Kidney tubule cell (primary cell): ENCODE results near the gene TRUB2.
A peak's percentile ranks its signal among the peaks of the same experiment; 100 is the strongest.

Experiments used
- DNase-seq: peaks from one replicate; pipeline ENCODE4 v3.0.0-alpha.2; 2018; ENCODE audit warnings: low spot score

Gene TRUB2

GRCh38 chr9:128322404-128323211, at the start of gene TRUB2, which contains the start of gene COQ4:
TRUB2 (minus strand) TSS chr9:128322447; CDS start chr9:128322408, 39 bp downstream.
COQ4 (plus strand) TSS chr9:128322839; CDS start chr9:128322859, 20 bp downstream.
- DNase-seq, result peak; percentile 94

GRCh38 chr9:128371630-128372117, 49.4 kb upstream of the TRUB2 start:
- DNase-seq, result peak; percentile 25

DNA sequence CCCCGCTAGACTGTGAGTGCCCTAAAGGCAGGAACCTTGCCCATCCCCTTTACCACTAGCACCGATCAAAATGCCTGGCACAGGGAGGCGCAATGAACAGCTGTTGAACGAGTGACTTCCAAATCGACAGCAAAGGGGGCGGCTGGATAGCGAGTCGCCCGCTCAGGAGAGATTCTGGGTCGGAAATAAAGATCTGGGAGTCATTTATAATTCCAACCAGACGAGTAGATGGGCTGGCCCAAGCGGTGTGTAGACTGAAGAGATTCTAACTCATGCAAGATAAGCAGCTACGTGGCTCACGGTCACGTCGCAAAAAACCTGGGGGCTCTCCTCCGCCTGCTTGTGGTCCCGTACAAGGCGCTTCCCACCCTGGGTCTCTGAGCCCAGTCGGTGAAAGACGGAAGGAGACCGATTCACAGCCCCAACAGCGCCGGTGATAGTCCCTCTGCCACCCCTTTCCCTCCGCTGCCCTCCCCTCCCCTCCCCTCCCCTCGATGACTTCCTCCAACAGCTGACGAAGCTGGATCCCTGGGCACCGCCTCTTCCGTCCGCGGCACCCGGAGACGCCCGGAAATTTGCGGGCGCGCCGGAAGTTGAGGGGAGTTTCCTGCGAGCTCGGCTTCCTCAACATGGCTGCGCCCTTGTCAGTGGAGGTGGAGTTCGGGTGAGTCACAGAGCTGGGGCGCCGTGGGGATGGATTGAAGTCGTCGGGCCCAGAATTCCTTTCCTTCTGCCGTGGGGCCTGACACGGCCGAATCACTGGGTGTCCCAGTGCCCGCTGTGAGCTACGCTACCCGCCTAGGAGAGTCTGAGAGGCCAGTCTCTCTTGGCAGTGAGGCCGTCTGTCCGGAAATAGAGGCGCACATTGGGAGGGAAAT, 48.7 kb upstream of the TRUB2 start, which contains the start of gene URM1:
URM1 (plus strand) TSS at position 623 of the 878 bp plus-strand sequence; CDS start at position 630, 7 bp downstream.
- peak; percentile 98 for DNase-seq

DNA sequence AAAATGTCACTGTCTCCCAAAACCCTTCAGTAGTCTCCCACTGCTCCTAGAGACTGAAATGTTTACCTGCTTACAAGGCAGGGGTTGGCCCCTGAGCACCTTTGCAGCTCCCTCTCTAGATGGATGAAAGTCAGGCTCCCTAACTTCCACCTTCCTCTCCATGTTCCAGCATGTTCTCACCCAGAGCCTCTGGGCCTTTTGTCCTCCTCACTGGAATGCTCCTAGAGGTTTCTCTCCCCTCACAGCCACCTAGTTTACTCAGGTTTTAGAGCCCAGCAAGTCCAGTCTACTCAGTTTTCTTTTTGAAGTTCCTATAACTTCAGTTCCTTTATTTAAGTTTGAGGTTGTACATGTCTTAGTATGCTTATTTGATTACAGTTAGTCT, 48.1 kb upstream of the TRUB2 start:
- DNase-seq, result no peak

GRCh38 chr9:128369024-128369706, 46.9 kb upstream of the TRUB2 start:
- DNase-seq, result no peak

DNA sequence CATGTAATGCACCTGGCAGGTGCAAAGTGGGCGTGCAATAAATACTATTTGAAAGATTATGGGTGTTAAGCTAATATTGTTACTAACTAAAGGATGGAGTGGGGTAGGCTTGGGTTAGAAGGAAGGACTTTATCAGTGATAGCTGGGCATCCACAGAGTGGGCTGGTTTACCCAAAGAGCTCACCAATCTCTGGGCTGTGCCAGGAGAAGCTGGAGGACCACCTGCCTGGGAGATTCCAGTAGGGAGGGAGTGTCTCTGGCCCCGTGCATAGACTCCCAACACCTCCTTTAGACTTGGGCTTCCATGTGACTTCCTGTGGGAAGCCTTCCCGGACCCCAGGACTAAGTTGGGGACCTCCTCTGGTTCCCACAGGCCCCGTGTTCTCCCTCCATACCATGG, 43.3 kb upstream of the TRUB2 start:
- no peak for DNase-seq

DNA sequence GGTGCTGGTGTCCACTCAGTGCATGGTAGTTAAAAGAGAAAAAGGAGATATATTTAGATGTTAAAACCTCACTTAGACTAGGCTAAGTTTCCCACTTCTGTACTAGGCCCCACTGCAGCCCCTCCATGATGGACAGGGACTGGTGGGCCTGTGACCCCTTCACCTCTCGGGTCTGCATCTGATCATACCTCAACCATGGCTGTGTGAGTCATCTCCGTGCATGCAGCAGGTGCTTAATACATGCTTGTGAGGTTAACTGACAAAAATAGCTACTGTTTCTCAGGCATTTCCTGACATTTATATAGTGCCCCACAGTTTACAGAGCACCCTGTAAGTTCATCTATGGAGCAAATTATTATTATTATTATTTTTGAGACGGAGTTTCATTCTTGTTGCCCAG, 40.5 kb upstream of the TRUB2 start:
- DNase-seq, result no peak

- peak; percentile 82 for DNase-seq
Observed at GRCh38 chr9:128361986-128362646, 39.9 kb upstream of the TRUB2 start.

DNA sequence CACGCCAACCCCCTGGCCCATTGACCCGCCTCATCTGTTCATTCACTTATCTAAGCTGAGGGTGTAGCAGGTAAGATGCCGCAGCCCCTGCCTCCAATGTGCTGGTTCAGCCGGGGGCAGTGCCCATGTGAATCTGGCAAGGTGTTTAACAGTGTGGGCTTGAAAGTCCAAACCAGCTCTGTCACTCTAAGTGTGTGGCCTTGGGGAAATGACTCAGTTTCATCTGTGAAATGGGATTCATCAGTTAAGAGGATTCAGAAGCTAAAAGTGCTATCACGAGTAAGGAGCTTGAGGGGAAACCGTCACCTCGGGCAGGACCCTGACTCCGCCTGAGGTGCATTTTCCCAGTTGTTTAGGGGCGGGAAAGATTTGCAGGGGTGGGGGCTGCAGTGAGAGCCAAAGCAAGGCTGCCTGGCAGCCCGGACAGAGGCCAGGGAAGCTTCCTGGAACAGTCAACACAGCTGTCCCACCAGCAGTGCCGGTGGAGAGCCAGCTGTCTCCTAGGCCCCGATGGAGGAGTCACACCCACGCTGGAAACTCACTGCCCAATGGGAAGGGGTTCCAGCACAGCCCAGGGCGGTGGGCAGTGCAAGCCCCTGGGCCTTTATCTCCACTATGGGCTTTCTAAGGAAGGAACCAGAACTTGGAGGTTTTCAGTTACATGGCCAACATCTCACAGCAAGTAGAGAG, 39.2 kb upstream of the TRUB2 start:
- no peak for DNase-seq

- DNase-seq, result no peak
Observed at GRCh38 chr9:128360826-128361225, 38.6 kb upstream of the TRUB2 start.

GRCh38 chr9:128358861-128359260, 36.6 kb upstream of the TRUB2 start:
- no peak for DNase-seq

- DNase-seq, result no peak
Observed at GRCh38 chr9:128358090-128358489, 35.8 kb upstream of the TRUB2 start.

DNA sequence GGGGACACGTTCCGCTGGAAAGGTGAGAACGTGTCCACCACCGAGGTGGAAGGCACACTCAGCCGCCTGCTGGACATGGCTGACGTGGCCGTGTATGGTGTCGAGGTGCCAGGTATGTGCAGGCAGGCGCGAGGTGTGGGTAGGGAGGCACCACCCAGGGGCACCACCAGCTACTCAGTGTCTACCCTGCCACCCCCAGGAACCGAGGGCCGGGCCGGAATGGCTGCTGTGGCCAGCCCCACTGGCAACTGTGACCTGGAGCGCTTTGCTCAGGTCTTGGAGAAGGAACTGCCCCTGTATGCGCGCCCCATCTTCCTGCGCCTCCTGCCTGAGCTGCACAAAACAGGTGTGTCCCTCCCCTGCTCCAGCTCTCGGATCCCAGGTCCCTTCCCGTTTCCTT, 33.2 kb upstream of the TRUB2 start:
- DNase-seq, result no peak

- DNase-seq, result no peak
Observed at GRCh38 chr9:128349772-128350171, 27.5 kb upstream of the TRUB2 start.

GRCh38 chr9:128349125-128349524, 26.9 kb upstream of the TRUB2 start:
- no peak for DNase-seq

- DNase-seq, result no peak
Observed at GRCh38 chr9:128344931-128345605, 22.8 kb upstream of the TRUB2 start.

DNA sequence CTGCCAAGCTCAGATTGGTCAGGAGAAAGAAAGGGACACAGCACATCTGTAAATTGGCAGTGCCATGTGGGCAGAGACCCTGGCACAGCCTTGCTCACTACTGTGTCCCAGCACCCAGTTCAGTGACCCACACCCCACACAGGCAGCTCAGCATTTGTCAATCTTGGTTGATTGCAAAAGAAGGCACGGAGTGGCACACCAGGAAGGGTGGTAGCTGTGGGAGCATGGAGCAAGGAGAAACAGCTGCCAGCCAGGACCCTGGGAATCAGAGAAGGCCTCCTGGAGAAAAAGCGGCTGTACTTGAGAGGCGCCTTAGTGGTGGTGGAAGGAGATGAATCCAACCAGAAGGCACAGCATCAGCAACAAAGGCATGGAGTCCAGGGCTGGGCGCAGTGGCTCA, 21.6 kb upstream of the TRUB2 start:
- DNase-seq, result no peak

DNA sequence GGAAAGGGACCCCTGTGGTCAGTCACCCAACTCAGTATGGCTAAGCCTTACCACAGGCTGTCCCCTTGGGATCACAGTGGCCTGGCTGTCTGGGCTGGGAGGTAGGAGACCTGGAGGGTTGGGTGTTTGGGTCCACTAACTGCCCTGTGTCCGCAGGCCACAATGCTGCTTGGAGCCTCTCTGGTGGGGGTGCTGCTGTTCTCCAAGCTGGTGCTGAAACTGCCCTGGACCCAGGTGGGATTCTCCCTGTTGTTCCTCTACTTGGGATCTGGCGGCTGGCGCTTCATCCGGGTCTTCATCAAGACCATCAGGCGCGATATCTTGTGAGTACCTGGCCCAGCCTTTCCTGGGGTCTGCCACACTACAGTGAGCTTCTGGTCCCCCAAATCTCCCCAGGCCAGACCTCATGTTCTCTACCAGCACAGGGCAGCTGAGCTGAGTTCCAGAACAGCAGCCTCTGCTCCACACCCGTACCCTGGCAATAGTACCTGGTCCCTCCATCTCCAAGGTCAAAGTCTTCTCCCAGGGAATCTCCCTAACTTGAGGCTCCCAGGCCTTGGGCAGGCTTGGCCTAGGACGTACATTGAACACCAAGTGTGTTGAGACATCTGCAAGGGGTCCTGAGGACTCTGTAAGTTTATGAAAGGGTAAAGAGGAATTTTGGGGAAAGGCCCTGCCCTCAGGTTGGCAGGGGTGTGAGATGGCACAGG, 20.9 kb upstream of the TRUB2 start:
- DNase-seq, result no peak

GRCh38 chr9:128341435-128341849, 19.2 kb upstream of the TRUB2 start:
- peak; percentile 82 for DNase-seq
